NCI-H1436 treated with DMSO at 0.1 percent for 48 hours (cell line): ENCODE data around the gene WDR74.
"Not testable (repeated sequence)": the region's sequence is repeated elsewhere in the genome, so short reads cannot be mapped to it uniquely, and the experiment has no call there.

ENCODE experiments used
- DNase-seq: peaks from one replicate; lab custom pipeline; 2025; lab: John Stamatoyannopoulos, UW

Gene WDR74

GRCh38 chr11:62859281-62859703 lies 19.9 kb upstream of the WDR74 start:
- not testable (repeated sequence) for DNase-seq

- no peak for DNase-seq
Observed at GRCh38 chr11:62858201-62858600, 18.8 kb upstream of the WDR74 start.

- no peak for DNase-seq
Observed at GRCh38 chr11:62857541-62857982, 18.2 kb upstream of the WDR74 start.

GRCh38 chr11:62856333-62856895 lies 17.0 kb upstream of the WDR74 start:
- no peak for DNase-seq

GRCh38 chr11:62855571-62856332 lies 16.4 kb upstream of the WDR74 start:
- DNase-seq, result peak; percentile 88

GRCh38 chr11:62854825-62855570 lies 15.6 kb upstream of the WDR74 start:
- DNase-seq, result no peak

GRCh38 chr11:62854013-62854824 lies 14.8 kb upstream of the WDR74 start:
- DNase-seq, result no peak

- DNase-seq, result no peak
Observed at GRCh38 chr11:62853279-62853965, 14.0 kb upstream of the WDR74 start.

- no peak for DNase-seq
Observed at GRCh38 chr11:62852523-62853188, 13.3 kb upstream of the WDR74 start.

GRCh38 chr11:62851807-62852522 lies 12.6 kb upstream of the WDR74 start:
- no peak for DNase-seq

- no peak for DNase-seq
Observed at GRCh38 chr11:62850911-62851806, 11.8 kb upstream of the WDR74 start.

GRCh38 chr11:62847767-62848314 lies 8.5 kb upstream of the WDR74 start:
- no peak for DNase-seq

- DNase-seq, result no peak
Observed at GRCh38 chr11:62846177-62846576, 6.8 kb upstream of the WDR74 start.

- no peak for DNase-seq
Observed at GRCh38 chr11:62844154-62844553, 4.8 kb upstream of the WDR74 start.

- no peak for DNase-seq
Observed at GRCh38 chr11:62843466-62843865, 4.1 kb upstream of the WDR74 start.

GRCh38 chr11:62842891-62843290 lies 3.5 kb upstream of the WDR74 start:
- DNase-seq, result not testable (repeated sequence)

- DNase-seq, result no peak
Observed at GRCh38 chr11:62842171-62842741, 2.9 kb upstream of the WDR74 start.

- peak; percentile 95 for DNase-seq
Observed at GRCh38 chr11:62841361-62842170, 2.2 kb upstream of the WDR74 start.
